A673 (cell line): Measurements from ENCODE around the gene YJEFN3. TPM values are rescaled to one million over a fixed set of nuclear protein-coding genes. Genes with fewer than 3 reads are reported as not detected.

Source experiments
- BruUV-seq: library from RNA; stranded (reverse); fragments of 400-500 nt; replicated peaks from 2 replicates; lab custom pipeline; 2021; lab: Mats Ljungman, UMichigan
- CTCF ChIA-PET: fragments of 300-600 bp; sonication (Branson Sonifier 250); formaldehyde crosslinking; loops from one replicate; lab custom pipeline; 2022; ENCODE audit warnings: antibody characterized with exemption; lab: Charles Lee
- POLR2A ChIA-PET: fragments of 300-600 bp; sonication (Branson Sonifier 250); formaldehyde crosslinking; loops from one replicate; lab custom pipeline; 2022; ENCODE audit warnings: antibody characterized with exemption; ENCODE audit not compliant: low non-redundant PET; lab: Charles Lee
- DNase-seq: peaks from one replicate; pipeline ENCODE4 v3.0.0-alpha.2; 2015; ENCODE audit warnings: low spot score
- H3K27ac ChIP-seq: fragments of 200-600 bp; sonication (generic); 2 replicates; pipeline ENCODE4 v1.5.1; 2016; ENCODE audit warnings: mixed run types, low read depth, mild to moderate bottlenecking, mixed read lengths, antibody characterized with exemption, low read length; ENCODE audit not compliant: poor library complexity, severe bottlenecking
- H3K27me3 ChIP-seq: fragments of 200-600 bp; sonication (generic); replicated peaks from 2 replicates; pipeline ENCODE4 v1.6.1; 2017; ENCODE audit warnings: mixed run types, low read depth, mild to moderate bottlenecking, mixed read lengths, antibody characterized with exemption, low read length; ENCODE audit not compliant: insufficient read depth, poor library complexity
- H3K36me3 ChIP-seq: fragments of 200-600 bp; sonication (generic); 2 replicates; pipeline ENCODE4 v1.6.1; 2016; ENCODE audit warnings: mixed run types, mild to moderate bottlenecking, mixed read lengths, antibody characterized with exemption, low read length; ENCODE audit not compliant: insufficient read depth, poor library complexity, severe bottlenecking
- H3K4me1 ChIP-seq: fragments of 200-600 bp; sonication (generic); 2 replicates; pipeline ENCODE4 v1.6.1; 2017; ENCODE audit warnings: mixed run types, mild to moderate bottlenecking, mixed read lengths, antibody characterized with exemption, low read length; ENCODE audit not compliant: insufficient read depth, poor library complexity, severe bottlenecking
- H3K4me3 ChIP-seq: fragments of 200-600 bp; sonication (generic); 2 replicates; pipeline ENCODE4 v1.5.1; 2016; ENCODE audit warnings: low read depth, mixed run types, mild to moderate bottlenecking, mixed read lengths, low read length; ENCODE audit not compliant: poor library complexity, severe bottlenecking
- H3K9me3 ChIP-seq: fragments of 200-600 bp; sonication (generic); 2 replicates; pipeline ENCODE4 v1.6.1; 2016; ENCODE audit warnings: mixed run types, low read depth, mild to moderate bottlenecking, mixed read lengths, antibody characterized with exemption, low read length; ENCODE audit not compliant: poor library complexity, severe bottlenecking
- EZH2 ChIP-seq: fragments of 200-600 bp; sonication (generic); IDR thresholded peaks from 2 replicates; pipeline ENCODE4 v1.6.1; 2017; ENCODE audit warnings: borderline replicate concordance, low read depth, mild to moderate bottlenecking, mixed read lengths, antibody characterized with exemption, low read length; ENCODE audit not compliant: poor library complexity, severe bottlenecking
- intact Hi-C: fragments of 100-400 bp; cut with micrococcal nuclease; formaldehyde crosslinking; loops from one replicate; pipeline ENCODE4 v1.10.0; 2022; ENCODE audit not compliant: unreplicated experiment
- total RNA-seq: library from RNA; stranded (reverse); gene quantifications from 2 replicates; pipeline ENCODE4 v1.2.3, GENCODE V29; 2021
- TF ChIP-seq, protein P1 (sequence below): fragments of 300-800, 200-600 bp; sonication (generic); conservative IDR thresholded peaks from 2 replicates; pipeline ENCODE4 v1.5.1; 2017; ENCODE audit warnings: low read depth, mild to moderate bottlenecking, antibody characterized with exemption, low read length, moderate library complexity, mixed read lengths

The YJEFN3 gene
- total RNA-seq, 1 experiment from 2014 or later = 8.6 TPM

DNA sequence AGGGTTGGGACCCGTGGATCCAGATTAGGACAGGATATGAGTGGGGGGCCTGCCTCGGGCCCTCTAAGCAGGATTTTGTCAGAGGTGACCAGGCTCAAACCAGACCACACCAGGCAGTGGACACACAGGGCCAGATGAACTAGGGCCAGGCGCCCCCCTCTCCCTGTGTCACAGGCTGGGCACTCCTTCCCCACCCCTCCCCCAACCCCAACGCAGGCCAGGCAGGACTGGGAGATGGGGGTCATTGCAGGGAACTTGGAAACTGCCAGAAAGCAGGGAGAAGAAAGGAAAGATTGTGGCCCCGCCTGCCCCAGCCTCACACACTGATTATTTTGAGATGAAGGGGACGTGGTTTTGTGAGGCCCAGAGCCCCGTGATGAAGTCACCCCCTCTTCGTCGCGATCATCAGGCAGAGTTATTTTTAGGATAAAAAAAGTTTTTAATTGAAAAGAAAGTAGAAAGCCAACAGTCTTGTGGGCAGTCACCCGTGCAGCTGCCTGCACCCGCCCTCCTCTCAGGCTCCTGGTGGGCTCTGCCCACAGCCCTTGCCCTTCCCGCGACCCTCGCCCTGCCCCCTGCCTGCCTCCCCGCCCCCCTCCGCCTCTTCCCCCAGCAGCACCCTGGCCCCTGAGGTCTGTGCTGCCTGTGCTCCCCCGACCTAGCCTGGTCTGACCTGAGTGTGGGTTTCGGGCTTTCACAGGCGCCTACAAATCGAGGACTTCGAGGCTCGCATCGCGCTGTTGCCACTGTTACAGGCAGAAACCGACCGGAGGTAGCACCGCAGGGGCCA is 1.9 kb upstream of the YJEFN3 start:
- Histone ChIP-seq H3K4me3 (no peak overlapping the region), H3K36me3 (peaks cover 9% of the 10 kb centered on the region), H3K27me3 (no peaks in the 10 kb centered on the region), H3K27ac (no peak overlapping the region), H3K4me1 (peaks cover 10% of the 10 kb centered on the region), H3K9me3 (no peaks in the 10 kb centered on the region)
- no TSS peak for BruUV-seq
- TF ChIP-seq, protein P1, sequence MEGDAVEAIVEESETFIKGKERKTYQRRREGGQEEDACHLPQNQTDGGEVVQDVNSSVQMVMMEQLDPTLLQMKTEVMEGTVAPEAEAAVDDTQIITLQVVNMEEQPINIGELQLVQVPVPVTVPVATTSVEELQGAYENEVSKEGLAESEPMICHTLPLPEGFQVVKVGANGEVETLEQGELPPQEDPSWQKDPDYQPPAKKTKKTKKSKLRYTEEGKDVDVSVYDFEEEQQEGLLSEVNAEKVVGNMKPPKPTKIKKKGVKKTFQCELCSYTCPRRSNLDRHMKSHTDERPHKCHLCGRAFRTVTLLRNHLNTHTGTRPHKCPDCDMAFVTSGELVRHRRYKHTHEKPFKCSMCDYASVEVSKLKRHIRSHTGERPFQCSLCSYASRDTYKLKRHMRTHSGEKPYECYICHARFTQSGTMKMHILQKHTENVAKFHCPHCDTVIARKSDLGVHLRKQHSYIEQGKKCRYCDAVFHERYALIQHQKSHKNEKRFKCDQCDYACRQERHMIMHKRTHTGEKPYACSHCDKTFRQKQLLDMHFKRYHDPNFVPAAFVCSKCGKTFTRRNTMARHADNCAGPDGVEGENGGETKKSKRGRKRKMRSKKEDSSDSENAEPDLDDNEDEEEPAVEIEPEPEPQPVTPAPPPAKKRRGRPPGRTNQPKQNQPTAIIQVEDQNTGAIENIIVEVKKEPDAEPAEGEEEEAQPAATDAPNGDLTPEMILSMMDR = no peak
- TF ChIP-seq EZH2 = no peak
- intact Hi-C loops = no loop called here
- ChIA-PET POLR2A (no interaction called here), CTCF (no interaction called here)
- DNase-seq = no peak

DNA sequence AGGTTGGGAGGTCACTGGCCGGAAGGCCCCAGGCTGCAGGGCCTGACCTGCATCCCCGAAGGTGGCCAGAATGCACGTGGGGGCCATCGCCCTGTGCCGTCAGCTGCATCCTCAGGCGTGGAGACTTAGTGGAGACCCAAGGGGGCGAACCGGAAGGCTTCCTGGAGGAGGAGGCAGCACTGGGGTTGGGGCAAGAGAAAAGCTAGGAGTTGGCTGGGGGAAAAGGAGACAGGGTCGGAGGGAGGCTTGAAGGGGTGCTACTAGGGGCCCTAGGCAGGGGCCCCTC is 1.4 kb upstream of the YJEFN3 start:
- POLR2A ChIA-PET = no interaction called here
- H3K36me3 ChIP-seq = peaks cover 9% of the 10 kb centered on the region
- no peaks in the 10 kb centered on the region for H3K9me3 ChIP-seq
- BruUV-seq = no TSS peak
- CTCF ChIA-PET = no interaction called here
- no peak for DNase-seq
- H3K4me1 ChIP-seq = peaks cover 10% of the 10 kb centered on the region
- intact Hi-C loops = no loop called here
- no peaks in the 10 kb centered on the region for H3K27me3 ChIP-seq
- no peak overlapping the region for H3K27ac ChIP-seq
- H3K4me3 ChIP-seq = no peak overlapping the region
- TF ChIP-seq, protein P1 = no peak
- no peak for TF ChIP-seq EZH2

DNA sequence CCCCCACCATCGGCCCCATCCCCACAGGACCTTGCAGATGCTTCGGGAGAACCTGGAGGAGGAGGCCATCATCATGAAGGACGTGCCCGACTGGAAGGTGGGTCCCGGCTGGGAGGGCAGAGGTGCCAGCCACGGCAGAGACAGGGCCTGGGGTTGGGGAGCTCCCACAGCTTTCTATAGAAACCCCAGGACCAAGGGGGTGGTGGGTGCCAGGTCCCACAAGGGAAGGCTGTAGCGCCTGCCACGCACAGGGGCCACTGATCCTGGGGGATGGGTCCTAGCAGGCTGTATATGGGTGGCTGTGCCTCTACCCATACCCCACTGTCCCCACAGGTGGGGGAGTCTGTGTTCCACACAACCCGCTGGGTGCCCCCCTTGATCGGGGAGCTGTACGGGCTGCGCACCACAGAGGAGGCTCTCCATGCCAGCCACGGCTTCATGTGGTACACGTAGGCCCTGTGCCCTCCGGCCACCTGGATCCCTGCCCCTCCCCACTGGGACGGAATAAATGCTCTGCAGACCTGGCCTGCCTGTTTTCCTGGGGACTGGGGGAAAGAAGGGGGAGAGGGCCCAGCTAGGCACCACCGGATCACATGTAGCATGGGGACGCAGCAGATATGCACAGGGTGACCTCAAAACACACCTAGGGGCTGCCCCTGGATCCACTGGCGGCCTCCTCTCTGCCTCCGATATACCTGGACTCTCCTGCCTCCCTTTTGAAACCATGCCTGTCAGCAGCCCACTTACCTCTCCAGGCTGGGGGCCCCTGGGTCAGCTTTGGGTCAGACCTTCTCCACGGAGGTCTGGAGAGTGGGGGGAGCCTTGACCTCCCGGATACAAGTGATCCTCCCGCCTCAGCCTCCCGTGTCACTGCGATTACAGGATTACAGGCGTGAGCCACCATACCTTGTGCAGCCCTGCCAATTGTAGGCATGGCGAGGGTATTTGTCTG is 761 bp upstream of the YJEFN3 start:
- H3K27me3 ChIP-seq = no peaks in the 10 kb centered on the region
- no peaks in the 10 kb centered on the region for H3K9me3 ChIP-seq
- peaks cover 9% of the 10 kb centered on the region for H3K36me3 ChIP-seq
- no peak for TF ChIP-seq EZH2
- TF ChIP-seq, protein P1 = no peak
- H3K4me3 ChIP-seq = no peak overlapping the region
- no TSS peak for BruUV-seq
- DNase-seq = no peak
- peaks cover 10% of the 10 kb centered on the region for H3K4me1 ChIP-seq
- ChIA-PET CTCF (no interaction called here), POLR2A (no interaction called here)
- intact Hi-C loops = no loop called here
- no peak overlapping the region for H3K27ac ChIP-seq
